ENCODE data around the gene THSD7B.

- no peak for TF ChIP-seq TRAFD1 (CRISPR knock-in tag; IDR thresholded peaks at IDR 0.05; ENCODE audit: borderline replicate concordance)
- no peak for TF ChIP-seq RFX1 (IDR thresholded peaks at IDR 0.05)
- no peak for TF ChIP-seq RNF2 (conservative IDR thresholded peaks at IDR 0.05; ENCODE audit: low read depth)
Observed at GRCh38 chr2:137180012-137180411, 414.7 kb downstream of the THSD7B start.

All from HepG2 (cell line).